Measurements from ENCODE around the gene ZNHIT3.
"Not testable (repeated sequence)": the region's sequence is repeated elsewhere in the genome, so short reads cannot be mapped to it uniquely, and the experiment has no call there.

Gene ZNHIT3

GRCh38 chr17:36485027-36485426 lies 1.5 kb upstream of the ZNHIT3 start:
- DNase-seq, result no peak

GRCh38 chr17:36485805-36486203 lies 677 bp upstream of the ZNHIT3 start:
- no peak for DNase-seq

GRCh38 chr17:36493956-36494355 lies 7.5 kb downstream of the ZNHIT3 start:
- DNase-seq, result no peak

GRCh38 chr17:36494674-36495073 lies 8.2 kb downstream of the ZNHIT3 start:
- DNase-seq, result no peak

- DNase-seq, result no peak
Measured at GRCh38 chr17:36495076-36495578, 8.6 kb downstream of the ZNHIT3 start.

GRCh38 chr17:36496018-36496789 lies 9.7 kb downstream of the ZNHIT3 start:
- DNase-seq, result no peak

GRCh38 chr17:36498155-36498554 lies 11.7 kb downstream of the ZNHIT3 start:
- no peak for DNase-seq

- no peak for DNase-seq
Measured at GRCh38 chr17:36498560-36499300, 12.2 kb downstream of the ZNHIT3 start.

- DNase-seq, result no peak
Measured at GRCh38 chr17:36500745-36501225, 14.3 kb downstream of the ZNHIT3 start.

- DNase-seq, result no peak
Measured at GRCh38 chr17:36501351-36501750, 14.9 kb downstream of the ZNHIT3 start.

- DNase-seq, result no peak
Measured at GRCh38 chr17:36501963-36502362, 15.5 kb downstream of the ZNHIT3 start.

GRCh38 chr17:36503456-36504155 lies 17.1 kb downstream of the ZNHIT3 start:
- no peak for DNase-seq

- DNase-seq, result no peak
Measured at GRCh38 chr17:36504156-36504545, 17.7 kb downstream of the ZNHIT3 start.

GRCh38 chr17:36505171-36505570 lies 18.7 kb downstream of the ZNHIT3 start:
- no peak for DNase-seq

GRCh38 chr17:36506249-36506826 lies 19.9 kb downstream of the ZNHIT3 start:
- DNase-seq, result no peak

GRCh38 chr17:36506831-36507230 lies 20.4 kb downstream of the ZNHIT3 start:
- no peak for DNase-seq

GRCh38 chr17:36507266-36507665 lies 20.8 kb downstream of the ZNHIT3 start:
- no peak for DNase-seq

GRCh38 chr17:36508439-36508838 lies 22.0 kb downstream of the ZNHIT3 start:
- not testable (repeated sequence) for DNase-seq

GRCh38 chr17:36509272-36509985 lies 22.9 kb downstream of the ZNHIT3 start:
- no peak for DNase-seq

GRCh38 chr17:36510636-36511035 lies 24.2 kb downstream of the ZNHIT3 start:
- DNase-seq, result no peak

GRCh38 chr17:36511216-36511615 lies 24.7 kb downstream of the ZNHIT3 start:
- DNase-seq, result no peak

- no peak for DNase-seq
Measured at GRCh38 chr17:36512641-36513040, 26.2 kb downstream of the ZNHIT3 start.
